ENCODE measurements around the gene RPE.

GRCh38 chr2:209990838-209991237 is 11.6 kb upstream of the RPE start:
- TF ChIP-seq CTCF (IDR thresholded peaks at IDR 0.05) (no peak), ZFX (IDR thresholded peaks at IDR 0.05; ENCODE audit: borderline replicate concordance) (no peak)

Measured in 22Rv1 (cell line).